Skeletal muscle satellite cell (primary cell): ENCODE results near the gene AKT1.
A peak's percentile ranks its signal among the peaks of the same experiment; 100 is the strongest.
"Not testable (repeated sequence)": the region's sequence is repeated elsewhere in the genome, so short reads cannot be mapped to it uniquely, and the experiment has no call there.

Experiments used
- H3K27me3 ChIP-seq: 2 replicates; pipeline ENCODE4 v1.7.0; 2013; ENCODE audit warnings: low read length; ENCODE audit not compliant: control insufficient read depth, insufficient read depth
- H3K36me3 ChIP-seq: 2 replicates; pipeline ENCODE4 v1.7.0; 2013; ENCODE audit warnings: mild to moderate bottlenecking, control low read depth, low read length; ENCODE audit not compliant: insufficient read depth
- H3K4me1 ChIP-seq: 2 replicates; pipeline ENCODE4 v1.7.0; 2013; ENCODE audit warnings: low read length; ENCODE audit not compliant: control insufficient read depth, insufficient read depth
- H3K4me2 ChIP-seq: 2 replicates; pipeline ENCODE4 v1.7.0; 2013; ENCODE audit warnings: mild to moderate bottlenecking, low read length
- H3K4me3 ChIP-seq: 2 replicates; pipeline ENCODE4 v1.7.0; 2013; ENCODE audit warnings: low read length
- H3K9ac ChIP-seq: 2 replicates; pipeline ENCODE4 v1.7.0; 2013; ENCODE audit warnings: mild to moderate bottlenecking, low read depth, low read length, moderate library complexity
- H3K9me3 ChIP-seq: replicated peaks from 2 replicates; pipeline ENCODE4 v1.7.0; 2013; ENCODE audit warnings: mild to moderate bottlenecking, control low read depth, low read length

AKT1 gene

GRCh38 chr14:104814701-104815100 lies 19.2 kb upstream of the AKT1 start:
- H3K9ac ChIP-seq: peak overlapping the region; percentile 92
- H3K4me3 ChIP-seq: peak overlapping the region; percentile 95
- H3K27me3 ChIP-seq, H3K9me3 ChIP-seq, H3K4me1 ChIP-seq, H3K36me3 ChIP-seq: not testable (repeated sequence)
- H3K4me2 ChIP-seq: peak overlapping the region; percentile 98

DNA sequence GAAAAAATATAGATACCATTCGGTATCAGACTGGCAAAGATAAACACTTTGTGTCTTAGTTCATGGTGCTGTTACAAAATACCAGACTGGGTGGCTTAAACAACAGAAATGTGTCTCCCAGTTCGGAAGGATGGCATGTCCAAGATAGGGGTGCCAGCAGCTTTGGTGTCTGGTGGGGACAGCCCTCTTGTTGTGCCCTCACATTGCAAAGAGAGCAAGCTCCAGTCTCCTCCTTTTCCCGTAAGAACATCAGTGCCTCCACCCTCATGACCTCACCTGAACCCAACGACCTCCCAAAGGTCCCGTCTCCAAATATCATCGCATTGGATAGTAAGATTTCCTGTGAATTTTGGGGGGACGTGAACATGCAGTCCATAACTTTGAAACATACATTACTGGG lies 17.7 kb upstream of the AKT1 start:
- H3K4me2 ChIP-seq: no peak overlapping the region
- H3K4me3 ChIP-seq: no peak overlapping the region
- H3K36me3 ChIP-seq: no peaks in the 10 kb centered on the region
- no peak overlapping the region for H3K9ac ChIP-seq
- no peaks in the 10 kb centered on the region for H3K27me3 ChIP-seq
- no peaks in the 10 kb centered on the region for H3K9me3 ChIP-seq
- peaks cover 8% of the 10 kb centered on the region for H3K4me1 ChIP-seq

GRCh38 chr14:104810316-104810715 lies 14.8 kb upstream of the AKT1 start:
- no peak overlapping the region for H3K9ac ChIP-seq
- H3K4me3 ChIP-seq: no peak overlapping the region
- H3K4me1 ChIP-seq: peaks cover 9% of the 10 kb centered on the region
- H3K9me3 ChIP-seq: no peaks in the 10 kb centered on the region
- no peaks in the 10 kb centered on the region for H3K36me3 ChIP-seq
- no peaks in the 10 kb centered on the region for H3K27me3 ChIP-seq
- no peak overlapping the region for H3K4me2 ChIP-seq

GRCh38 chr14:104808456-104808855 lies 12.9 kb upstream of the AKT1 start:
- no peak overlapping the region for H3K9ac ChIP-seq

DNA sequence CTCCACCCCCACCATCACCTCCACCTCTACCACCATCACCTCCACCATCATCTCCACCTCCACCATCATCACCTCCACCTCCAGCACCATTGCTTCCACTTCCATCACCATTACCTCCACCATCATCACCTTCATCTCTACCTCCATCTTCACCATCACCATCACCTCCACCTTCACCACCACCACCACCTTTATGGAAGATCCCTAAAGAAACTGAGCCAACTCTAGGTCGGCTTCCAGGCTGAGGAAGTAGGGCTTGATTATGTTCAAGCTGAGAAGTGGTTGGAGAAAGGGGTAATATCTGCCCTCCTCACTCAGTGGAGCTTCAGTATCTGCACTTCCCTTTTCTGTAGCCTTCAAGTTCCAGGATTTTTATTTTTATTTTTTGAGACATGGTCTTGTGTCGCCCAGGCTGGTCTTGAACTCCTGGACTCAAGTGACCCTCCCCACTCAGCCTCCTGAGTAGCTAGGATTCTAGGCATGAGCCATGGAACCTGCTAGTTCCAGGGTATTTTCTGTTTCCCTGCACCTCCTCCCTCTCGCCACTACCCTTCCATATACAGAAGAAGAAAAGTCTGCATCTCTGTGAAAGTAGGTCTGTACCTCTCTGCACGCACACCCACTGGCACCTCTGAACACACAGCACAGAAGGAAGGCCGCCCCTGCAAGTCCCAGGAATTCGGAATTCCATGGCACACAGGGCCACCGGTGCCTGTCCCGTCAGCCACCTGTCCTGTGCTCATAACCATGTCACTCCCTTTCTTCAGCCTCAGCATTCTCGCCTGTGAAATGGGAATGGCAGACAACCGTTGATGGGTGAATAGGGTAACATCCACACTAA lies 11.3 kb upstream of the AKT1 start:
- Histone ChIP-seq H3K4me1 (peaks cover 21% of the 10 kb centered on the region), H3K4me3 (no peak overlapping the region), H3K9me3 (no peaks in the 10 kb centered on the region), H3K4me2 (no peak overlapping the region), H3K9ac (no peak overlapping the region), H3K27me3 (no peaks in the 10 kb centered on the region), H3K36me3 (no peaks in the 10 kb centered on the region)

More at GRCh38 chr14:104808456-104808855, 12.9 kb upstream of the AKT1 start:
- Histone ChIP-seq H3K4me3 (no peak overlapping the region), H3K36me3 (no peaks in the 10 kb centered on the region), H3K27me3 (no peaks in the 10 kb centered on the region), H3K9me3 (no peaks in the 10 kb centered on the region), H3K4me2 (no peak overlapping the region), H3K4me1 (peaks cover 21% of the 10 kb centered on the region)

DNA sequence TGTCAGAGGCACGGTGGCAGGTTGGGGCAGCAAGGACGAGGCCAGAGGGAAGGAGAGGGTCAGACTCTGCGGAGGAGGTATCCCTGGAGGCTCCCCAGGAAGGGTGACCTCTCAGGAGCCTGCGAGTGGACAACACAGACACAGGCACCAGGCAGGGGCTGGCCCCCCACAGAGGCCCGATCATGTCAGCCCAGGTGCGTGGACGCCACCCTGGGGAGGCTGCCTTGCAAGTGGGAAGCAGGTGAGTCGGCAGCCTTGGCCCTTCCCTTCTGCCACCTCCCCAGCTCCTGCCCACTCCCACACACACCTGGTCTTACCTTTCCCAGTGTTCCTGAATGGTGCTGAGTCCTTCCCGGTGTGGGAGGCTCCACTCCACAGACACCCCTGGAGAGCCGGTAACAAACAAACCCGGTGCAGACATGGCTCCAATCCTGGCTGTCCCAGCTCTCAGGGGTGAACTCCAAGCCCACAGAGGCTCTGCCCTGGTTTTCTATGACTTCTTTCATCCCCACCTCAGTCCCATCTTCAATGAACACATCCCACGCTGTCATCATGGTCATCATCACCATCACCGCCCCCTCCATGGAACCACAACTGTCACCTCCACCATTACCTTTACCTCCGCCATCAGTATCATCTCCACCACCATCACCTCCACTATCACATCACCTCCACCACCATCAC lies 10.5 kb upstream of the AKT1 start:
- H3K4me2 ChIP-seq: no peak overlapping the region
- H3K4me1 ChIP-seq: peaks cover 28% of the 10 kb centered on the region
- H3K4me3 ChIP-seq: no peak overlapping the region
- no peak overlapping the region for H3K9ac ChIP-seq
- no peaks in the 10 kb centered on the region for H3K27me3 ChIP-seq
- no peaks in the 10 kb centered on the region for H3K36me3 ChIP-seq
- no peaks in the 10 kb centered on the region for H3K9me3 ChIP-seq

DNA sequence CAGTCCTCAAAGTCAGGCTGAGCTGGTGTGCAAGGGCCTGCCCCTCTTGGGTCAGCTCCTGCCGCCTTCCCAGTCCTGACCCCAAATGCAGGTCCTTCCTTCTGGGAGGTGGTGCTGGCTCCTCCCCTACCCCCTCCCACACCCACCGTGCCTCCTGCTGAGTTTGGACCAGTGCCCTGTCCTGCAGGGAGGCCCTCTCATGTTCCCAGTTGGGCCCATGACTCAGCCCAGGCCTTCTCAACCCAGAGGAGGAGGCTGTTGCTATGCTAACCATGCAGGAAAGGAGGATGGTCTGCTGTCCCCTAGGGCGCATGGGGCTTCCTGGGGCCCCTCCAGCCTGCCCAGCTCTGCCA lies 9.8 kb upstream of the AKT1 start:
- no peaks in the 10 kb centered on the region for H3K9me3 ChIP-seq
- no peaks in the 10 kb centered on the region for H3K36me3 ChIP-seq
- no peak overlapping the region for H3K4me3 ChIP-seq
- peak overlapping the region; percentile 22 for H3K4me2 ChIP-seq
- H3K9ac ChIP-seq: no peak overlapping the region
- H3K4me1 ChIP-seq: peaks cover 30% of the 10 kb centered on the region
- H3K27me3 ChIP-seq: no peaks in the 10 kb centered on the region

DNA sequence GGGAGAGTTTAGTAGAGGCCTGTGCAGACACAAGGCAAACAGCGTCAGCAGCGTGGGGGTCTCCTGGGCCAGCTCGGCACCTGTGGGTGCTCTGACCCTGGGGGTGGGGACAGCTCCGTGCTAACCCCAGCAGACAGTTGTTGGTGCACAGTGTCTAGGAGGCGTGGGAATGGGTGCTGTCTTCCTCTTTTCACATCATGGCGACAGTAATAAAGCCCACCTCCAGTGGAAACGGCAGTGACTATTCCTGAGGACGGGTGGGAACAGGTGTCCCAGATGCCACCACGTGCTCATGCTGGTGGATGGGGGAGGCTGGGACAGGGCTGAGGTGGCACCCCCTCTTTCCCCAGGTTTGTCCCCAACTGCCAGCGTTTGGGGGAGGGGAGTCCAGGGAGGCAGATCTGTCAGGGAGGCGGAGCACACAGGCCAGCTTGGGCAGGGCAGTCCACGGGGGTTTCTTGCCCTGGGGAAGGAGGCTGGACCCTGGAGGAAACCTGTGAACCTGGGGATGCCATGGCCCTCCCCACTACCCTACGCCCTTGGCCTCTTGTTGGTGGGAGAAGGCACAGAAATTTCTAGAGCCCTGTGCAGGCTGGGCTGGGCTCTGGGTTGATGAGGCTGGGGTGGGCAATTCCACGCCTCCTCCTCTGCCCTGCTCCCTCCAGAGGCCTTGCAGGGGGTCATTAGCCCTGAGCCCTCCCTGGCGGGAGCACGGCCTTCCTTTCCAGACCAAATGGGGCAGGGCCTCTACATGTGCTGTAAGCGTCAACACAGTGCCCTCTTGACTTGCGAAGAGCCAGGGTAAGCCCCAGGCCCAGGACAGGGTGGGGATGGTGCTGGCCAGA lies 9.2 kb upstream of the AKT1 start:
- no peak overlapping the region for H3K4me2 ChIP-seq
- no peak overlapping the region for H3K9ac ChIP-seq
- H3K4me1 ChIP-seq: peaks cover 34% of the 10 kb centered on the region
- no peaks in the 10 kb centered on the region for H3K9me3 ChIP-seq
- no peaks in the 10 kb centered on the region for H3K36me3 ChIP-seq
- H3K4me3 ChIP-seq: no peak overlapping the region
- no peaks in the 10 kb centered on the region for H3K27me3 ChIP-seq

- H3K4me3 ChIP-seq: no peak overlapping the region
- no peaks in the 10 kb centered on the region for H3K9me3 ChIP-seq
- no peaks in the 10 kb centered on the region for H3K36me3 ChIP-seq
- no peaks in the 10 kb centered on the region for H3K27me3 ChIP-seq
- H3K4me1 ChIP-seq: peaks cover 35% of the 10 kb centered on the region
- no peak overlapping the region for H3K4me2 ChIP-seq
- no peak overlapping the region for H3K9ac ChIP-seq
Observed at GRCh38 chr14:104803912-104804410, 8.4 kb upstream of the AKT1 start.

- H3K9me3 ChIP-seq: no peaks in the 10 kb centered on the region
- no peaks in the 10 kb centered on the region for H3K27me3 ChIP-seq
- no peak overlapping the region for H3K4me3 ChIP-seq
- no peaks in the 10 kb centered on the region for H3K36me3 ChIP-seq
- no peak overlapping the region for H3K9ac ChIP-seq
- no peak overlapping the region for H3K4me2 ChIP-seq
- peaks cover 35% of the 10 kb centered on the region for H3K4me1 ChIP-seq
Observed at GRCh38 chr14:104803280-104803911, 7.8 kb upstream of the AKT1 start.
